ENCODE results near the gene TIRAP.
"Not testable (repeated sequence)": the region's sequence is repeated elsewhere in the genome, so short reads cannot be mapped to it uniquely, and the experiment has no call there.

TIRAP gene

DNA sequence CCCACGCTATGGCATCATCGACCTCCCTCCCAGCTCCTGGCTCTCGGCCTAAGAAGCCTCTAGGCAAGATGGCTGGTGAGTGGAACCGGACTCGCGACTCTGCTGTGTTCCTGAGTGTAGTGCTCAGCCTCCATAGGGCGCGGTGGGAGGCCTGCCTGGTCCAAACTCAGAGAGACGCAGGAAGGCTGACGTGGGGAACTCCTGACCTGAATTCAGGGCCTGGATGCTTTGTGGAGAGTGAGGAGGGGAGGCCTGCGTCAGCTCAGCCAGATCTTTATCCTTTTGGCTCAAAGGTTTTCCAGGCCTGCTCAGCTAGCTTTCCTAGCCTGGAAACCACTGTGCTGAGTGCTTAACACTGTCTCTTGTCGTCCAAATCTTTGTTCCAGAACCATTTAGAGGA is 8.0 kb downstream of the TIRAP start:
- DNase-seq, result no peak

DNA sequence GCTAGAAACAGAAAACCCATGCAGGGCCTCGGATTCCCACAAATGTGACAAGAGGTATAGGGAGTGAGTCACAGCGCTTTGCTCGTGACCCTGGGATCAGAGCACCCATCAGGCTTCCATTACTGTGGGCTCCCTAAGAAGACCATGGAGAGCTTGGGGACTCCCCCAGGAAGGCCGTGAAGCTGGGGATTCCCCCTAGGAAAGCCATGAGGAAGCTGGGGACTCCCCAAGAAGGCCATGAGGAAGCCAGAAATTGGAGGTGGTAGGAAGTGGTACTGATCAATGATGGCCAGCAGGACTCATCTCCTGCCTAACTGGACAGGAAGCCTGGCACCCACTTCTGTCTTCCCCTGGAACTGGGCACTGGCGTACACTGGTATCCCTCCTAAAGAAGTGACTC is 10.8 kb downstream of the TIRAP start:
- DNase-seq, result no peak

DNA sequence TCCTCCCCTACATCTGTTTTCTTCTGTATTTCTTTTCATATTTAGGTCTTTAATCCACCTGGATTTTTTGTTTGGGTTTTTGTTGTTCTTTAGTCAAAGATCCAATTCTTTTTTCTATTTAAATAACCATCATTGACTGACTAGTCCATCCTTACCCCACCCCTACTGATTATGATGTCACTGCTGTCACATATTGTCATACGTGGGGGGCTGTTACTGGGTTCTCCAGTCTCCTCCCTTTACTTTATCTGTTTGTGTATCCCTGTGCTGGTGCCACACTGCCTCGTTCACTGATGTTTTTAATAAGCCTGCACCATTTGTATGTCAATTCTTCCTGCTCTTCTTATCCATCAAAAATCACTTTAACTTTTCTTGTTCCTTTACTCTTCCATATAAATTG is 14.1 kb downstream of the TIRAP start:
- no peak for DNase-seq

DNA sequence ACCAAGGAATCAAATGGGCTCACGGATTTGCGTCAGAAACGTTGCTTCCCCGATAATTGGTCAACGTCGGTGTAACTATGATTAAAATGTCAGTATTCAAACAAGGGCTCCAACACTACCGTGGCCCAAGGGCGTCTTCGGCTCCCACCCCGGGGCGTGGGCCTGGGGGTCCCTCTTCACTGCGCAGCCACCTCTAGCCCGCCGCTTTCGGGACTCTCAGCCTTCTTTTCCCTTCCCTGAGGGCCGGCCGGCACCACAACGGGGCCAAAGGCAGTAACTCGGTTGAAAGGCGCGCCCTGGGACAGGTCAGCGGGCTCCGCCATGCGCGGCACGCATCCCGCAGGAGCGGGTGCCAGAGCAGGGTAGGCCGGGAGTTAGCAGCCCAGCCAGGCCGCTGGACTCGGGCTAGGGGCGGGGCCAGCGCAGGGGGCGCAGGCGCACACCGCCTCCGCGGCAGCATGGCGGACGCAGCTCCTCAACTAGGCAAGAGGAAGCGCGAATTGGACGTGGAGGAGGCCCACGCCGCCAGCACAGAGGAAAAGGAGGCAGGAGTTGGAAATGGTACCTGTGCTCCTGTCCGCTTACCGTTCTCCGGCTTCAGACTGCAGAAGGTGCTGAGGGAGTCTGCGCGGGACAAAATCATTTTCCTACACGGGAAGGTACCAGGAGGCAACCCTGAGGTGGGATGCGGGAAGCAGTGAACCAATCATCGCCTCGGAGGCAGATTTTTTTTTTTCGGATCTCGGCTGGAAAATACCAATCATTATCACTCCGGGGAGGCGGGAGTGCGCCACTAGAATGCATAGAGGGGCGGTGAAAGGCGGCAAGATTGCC is 20.9 kb downstream of the TIRAP start, which contains the start of gene DCPS:
DCPS (plus strand) TSS at position 438 of the 834 bp plus-strand sequence; CDS start at position 459, 21 bp downstream.
- DNase-seq, result peak; percentile 62

DNA sequence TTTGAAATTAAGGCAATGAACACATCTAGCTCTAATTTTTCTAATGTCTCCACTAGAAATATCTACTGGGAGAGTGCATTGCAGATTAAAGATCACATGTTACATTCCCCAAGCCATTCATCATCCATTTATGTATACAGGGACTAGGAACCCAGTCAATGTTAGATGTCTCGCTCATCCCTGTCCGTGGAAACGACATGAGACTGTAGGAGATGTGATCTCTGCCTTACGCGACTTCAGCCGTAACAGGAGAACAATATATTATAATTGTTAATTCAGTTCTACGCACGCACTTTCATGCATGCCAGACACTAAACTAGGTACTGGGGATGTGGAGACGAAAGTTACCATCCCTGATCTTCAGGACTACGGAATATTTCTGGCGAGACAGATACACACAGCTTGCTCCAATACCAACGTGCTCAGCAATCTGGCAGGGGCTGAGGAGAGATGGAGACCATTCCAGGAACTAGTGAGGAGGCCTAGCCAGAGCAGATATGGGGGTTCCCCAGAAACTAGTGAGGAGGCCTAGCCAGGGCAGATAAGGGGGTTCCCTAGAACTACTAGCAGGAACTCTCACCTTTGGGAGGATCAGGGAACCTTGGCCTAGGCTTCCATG is 21.7 kb downstream of the TIRAP start:
- no peak for DNase-seq

DNA sequence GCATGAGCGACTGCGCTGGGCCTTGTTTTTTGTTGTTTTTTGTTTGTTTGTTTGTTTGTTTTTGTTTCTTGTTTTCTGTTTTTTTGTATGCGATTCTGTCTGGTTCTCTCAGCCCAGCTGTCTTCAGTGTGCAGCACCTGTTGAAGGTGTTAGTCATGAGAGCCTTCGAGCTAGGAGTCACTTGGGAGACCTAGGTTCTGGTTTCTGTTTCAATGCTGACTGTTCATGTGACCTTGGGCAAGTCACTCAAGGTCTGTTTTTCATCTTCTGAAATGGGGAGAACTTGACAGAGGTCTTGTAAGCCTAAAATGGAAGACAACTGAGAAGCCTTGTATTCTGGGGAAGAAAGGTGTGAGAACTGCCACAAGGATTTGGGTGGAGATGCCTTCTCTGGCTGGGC is 22.8 kb downstream of the TIRAP start:
- DNase-seq, result no peak

DNA sequence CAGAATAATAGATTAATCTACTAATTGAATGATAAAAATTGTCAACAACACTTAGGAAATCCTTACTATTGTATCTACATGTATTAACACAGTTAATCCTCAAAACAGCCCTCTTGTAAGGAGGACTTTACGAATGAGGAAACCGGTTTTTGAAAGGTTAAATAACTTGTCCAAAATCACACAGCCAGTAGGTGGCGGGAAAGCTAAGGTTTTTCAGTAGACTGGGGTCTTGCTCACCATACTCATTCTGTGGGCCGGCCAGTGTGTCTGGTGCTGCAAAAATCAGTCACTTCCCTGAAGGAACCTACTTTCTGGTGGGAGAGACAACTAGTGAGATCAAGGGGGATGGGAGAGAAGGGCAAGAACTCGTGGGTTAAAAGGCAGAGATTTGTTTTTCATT is 24.8 kb downstream of the TIRAP start:
- DNase-seq, result no peak

DNA sequence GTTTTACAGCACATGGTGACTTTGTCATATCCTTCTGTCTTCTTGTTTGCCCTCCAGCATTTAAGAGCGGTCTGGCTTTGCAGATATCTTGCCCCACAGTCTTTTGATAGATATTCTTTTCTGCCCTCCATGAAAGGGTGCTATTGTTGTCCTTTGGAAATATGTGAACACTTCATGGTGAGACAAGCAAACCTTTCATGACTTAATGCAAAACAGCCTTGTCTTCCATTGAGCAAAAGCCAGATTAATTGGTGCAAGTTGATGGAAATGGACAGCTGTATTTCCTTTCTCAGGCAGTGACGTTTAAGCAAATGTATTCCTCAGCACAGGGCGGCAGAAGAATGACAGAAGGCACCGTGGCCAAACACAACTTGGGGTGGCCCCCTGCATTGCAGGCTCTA is 25.4 kb downstream of the TIRAP start:
- no peak for DNase-seq

DNA sequence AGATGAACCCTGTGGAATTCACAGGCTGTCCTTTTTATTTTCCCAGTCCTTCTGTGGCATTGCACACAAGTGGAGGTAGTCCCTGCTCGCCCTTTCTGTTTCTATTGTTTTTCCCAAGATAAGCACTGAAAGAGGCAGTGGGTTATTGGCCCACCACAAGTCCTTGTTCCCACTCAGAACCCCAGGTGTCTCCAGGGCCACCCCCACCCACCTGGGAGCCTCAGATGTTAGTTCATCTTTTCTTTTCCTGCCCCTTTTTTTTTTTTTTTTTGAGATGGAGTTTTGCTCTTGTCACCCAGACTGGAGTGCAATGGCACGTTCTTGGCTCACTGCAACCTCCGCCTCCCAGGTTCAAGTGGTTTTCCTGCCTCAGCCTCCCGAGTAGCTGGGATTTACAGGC is 25.9 kb downstream of the TIRAP start:
- DNase-seq, result not testable (repeated sequence)

DNA sequence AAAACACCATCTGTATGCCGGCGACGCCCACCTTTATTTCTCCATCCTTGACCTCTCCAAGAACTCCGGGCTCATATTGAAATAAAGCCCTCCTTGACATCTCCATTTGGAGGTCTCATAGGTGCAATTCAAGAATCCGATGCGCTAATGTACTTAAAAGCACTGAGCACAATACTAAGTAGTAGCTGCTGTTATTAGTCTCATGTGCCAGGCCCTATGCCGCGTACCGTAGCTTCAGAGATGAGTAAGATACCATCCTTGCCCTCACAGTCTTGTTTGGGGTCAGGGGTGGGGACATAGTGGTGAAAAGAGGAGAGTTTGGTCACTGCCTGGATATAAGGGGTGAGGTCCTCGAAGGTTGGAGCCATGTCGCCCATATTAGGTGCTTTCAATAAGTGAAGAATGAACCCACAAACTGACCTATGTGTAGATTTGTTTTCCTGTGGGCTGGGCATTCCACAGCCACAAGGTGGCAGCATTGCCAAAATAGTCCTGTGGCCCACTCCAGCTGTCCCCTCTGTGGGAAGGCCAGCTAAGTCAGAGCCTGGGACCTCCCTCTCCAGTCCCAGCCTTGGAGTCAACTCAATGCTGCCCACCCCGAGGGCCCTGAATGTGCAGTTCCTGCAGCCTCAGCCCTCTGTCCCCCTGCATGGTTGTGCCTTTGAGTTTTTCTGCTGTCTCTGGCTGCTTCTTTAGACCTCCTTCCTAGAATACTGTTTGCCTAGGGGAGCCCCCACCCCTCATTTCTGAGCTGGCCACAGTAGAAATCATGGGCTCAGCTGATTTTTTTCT is 27.5 kb downstream of the TIRAP start:
- DNase-seq, result no peak

DNA sequence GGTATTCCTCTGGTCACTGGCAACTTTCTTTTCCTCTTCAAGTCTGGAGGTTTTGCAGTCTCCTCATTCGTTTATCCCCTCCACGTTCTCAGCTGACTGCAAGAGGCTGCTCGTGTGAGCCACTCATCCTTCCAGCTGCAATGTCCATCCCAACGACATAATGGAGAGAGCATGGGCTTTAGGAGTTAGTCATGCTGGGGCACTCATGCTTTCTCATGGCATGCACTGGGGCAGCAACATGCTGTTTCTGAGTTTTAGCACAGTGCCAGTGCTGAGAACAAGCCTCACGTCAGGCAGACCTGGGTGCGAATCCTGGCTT is 28.1 kb downstream of the TIRAP start:
- no peak for DNase-seq

DNA sequence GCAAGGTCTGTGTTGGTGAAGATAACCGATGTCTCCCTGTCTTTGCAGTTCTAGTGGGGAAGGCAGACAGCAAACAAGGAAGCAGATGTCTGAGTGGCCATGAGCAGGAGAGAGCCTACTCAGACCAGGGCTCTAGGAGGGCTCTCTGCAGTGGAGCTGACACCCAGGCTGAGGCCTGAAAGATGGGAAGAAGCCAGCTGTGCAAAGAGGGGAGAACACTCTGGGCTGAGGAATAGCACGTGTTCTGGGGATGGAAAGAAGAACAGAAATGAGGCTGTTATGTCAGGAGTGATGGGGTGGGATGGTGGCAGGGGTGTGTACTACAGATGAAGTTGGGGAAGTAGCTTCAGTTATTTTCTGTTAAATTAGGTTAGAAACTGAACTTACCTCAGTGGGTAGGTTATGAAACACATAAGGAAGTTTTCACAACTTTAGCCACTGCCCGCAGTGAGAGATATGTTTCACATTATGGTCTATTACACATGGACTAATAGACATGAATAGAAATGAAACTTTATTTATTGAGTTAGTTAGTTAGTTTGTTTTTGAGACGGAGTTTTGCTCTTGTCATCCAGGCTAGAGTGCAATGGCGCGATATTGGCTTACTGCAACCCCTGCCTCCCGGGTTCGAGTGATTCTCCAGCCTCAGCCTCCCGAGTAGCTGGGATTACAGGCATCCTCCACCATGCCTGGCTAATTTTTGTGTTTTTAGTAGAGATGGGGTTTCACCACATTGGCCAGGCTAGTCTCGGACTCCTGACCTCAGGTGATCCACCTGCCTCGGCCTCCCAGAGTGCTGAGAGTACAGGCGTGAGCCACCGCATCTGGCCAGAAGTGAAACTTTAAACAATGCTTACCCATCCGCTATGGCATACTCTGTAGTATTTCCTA is 28.8 kb downstream of the TIRAP start:
- DNase-seq, result no peak

DNA sequence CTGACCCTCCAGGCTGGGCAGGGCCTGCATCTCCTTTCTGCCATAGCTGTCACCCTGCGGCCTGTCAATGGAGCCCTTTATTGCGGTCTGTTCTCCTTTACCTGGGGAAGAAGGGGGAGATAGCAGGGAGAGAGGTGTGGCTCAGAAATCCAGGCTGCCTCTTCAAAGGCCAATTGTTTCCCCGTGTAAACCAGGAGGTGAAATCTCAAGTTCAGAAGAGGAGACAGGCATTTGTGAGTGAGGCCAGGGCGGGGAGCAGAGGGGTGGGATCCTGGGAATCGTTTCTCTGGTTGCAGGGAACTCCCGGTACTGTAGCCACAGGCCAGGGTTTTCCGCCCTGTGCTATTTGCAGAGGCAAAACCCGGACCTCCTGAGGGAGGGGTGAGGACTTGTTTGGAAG is 30.1 kb downstream of the TIRAP start:
- DNase-seq, result no peak

DNA sequence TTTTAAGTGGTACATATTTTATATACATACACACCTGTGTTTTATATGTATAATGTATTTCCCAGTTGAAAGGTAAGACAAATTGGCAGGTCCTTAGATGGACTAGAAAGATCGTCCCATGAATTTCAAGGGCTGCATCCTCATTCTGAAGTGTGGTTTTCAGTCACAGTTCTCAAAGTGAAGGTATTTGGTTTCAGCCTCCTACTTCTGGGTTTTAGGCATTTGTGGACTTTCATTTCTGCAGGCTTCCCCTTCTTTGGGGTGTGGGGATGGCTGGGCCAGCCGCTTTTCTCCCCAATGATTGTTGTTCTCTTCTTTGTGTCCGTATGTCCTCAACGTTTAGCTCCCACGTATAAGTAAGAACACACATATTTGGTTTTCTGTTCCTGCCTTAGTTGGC is 30.9 kb downstream of the TIRAP start:
- DNase-seq, result no peak

DNA sequence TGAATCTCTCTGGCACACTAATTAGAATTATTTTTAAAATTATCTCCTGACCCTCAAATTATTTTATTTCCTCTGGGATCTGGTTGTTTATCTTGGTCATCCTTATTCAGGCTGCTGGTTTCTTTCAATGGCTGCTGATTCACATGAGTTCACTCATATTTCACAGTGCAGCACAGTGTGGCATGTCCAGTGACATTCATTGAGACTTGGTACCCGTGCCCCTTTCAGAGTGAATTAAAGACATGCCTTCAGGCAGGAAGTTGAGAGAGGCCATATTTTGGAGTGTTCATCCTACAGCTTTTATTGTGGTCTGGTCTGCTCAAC is 34.5 kb downstream of the TIRAP start:
- no peak for DNase-seq

DNA sequence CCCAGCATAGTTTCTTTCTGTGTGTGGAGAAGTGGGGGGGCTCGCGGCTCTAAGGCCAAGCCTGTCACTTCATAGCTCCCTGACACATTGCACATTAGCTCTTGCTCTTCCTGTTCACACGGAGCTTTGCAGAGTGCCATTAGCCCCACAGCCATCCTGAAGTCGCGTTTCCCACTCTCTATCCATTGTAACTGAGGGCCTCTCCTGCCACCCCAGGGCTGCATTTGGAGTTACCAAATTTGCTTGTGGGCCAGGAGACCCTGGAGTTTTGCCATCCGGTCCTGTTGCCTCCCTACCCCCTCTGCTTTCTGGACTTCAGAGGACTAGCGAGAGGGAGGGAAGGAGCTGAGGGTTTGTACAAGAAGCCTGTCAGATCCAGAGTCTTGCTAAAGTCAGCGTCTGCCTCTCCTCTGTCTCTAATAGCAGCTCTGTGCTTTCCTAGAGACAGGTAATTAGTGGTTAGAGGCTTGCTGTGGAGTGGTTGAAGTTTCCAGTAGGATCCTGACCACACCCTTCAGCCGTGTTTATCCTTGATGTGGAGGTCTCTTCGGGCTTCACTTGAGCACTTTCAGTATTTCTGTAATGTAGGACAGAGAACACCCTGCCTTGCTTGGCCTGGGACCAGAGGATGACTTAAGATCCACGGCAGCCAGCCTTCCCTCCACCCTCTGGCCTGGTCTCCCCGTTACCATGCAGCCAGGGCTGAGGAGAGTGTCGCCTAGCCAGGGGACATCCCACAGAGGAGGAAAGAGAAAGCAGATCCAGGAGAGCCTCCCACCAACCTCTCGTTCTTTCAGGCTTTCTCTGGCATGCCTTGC is 35.1 kb downstream of the TIRAP start:
- DNase-seq, result no peak

DNA sequence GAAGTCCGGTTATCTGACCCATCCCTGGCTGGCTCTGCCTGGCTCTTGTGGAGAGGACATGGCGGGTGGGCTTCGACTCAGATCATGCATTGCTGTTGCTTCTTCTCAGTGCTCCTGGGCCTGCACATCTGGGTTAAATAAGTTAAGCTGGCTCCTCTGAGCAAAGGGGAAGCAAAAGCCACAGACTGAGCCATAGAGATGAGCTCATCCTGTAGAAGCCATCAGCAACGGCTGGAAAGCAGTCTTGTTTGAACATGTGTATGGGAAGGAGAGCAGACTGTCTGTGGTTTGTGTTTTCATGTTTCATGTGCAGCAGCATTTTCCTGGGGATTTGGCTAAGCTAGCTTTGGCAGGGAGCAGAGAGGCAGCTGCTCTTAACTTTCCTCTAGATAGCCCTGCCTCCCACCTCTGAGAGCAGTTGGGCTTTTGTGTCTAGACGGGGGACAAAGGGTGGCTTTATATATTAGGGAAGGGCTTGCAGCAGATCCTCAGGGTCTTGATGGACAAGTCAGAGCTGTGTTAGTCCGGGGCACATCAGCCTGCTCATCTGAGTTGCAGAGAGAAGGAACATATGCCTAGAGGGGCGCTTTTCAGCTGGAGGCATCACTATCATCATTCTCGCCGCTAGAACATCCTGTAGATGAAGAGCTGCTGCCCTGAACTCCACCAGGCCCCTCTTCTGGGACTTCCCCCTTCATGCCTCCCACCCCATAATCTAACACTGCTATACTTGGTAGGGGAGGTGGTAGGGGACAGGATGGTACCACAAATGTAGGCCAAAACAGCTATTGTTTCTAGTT is 35.9 kb downstream of the TIRAP start:
- no peak for DNase-seq

DNA sequence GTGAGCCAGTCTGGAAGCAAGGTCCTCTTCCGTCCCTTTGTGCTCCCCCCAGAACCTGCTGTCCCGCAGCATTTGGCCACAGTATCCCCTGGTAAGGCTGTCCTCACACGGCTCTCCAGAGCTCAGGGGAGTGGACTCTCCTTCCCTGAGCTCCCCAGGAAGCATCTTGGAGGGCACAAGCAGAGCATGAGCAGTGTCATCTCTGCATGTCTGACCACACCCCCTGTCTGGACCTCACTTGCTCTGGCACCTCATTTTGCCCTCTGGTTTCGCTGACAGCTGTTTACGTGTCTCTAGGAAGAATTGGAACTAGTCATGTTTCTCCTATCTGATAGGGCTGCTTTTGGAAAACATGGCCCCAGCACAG is 36.5 kb downstream of the TIRAP start:
- DNase-seq, result no peak

DNA sequence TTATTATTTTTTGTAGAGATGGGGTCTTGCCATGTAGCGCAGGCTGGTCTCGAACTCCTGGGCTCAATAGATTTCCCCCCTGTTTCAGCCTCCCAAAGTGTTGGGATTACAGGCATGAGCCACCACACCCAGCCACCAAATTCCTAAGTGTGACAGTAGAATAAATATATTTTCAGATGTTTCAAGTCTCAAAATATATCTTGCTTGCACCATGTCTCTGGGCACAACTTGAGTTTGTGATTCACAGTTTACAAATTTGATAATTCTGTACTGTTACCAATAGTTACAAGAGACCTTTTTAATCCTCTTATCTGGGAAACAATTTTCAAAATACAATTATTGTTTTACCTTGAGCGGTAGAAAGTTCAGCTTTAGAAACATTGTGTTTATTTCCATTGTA is 40.1 kb downstream of the TIRAP start:
- DNase-seq, result no peak

DNA sequence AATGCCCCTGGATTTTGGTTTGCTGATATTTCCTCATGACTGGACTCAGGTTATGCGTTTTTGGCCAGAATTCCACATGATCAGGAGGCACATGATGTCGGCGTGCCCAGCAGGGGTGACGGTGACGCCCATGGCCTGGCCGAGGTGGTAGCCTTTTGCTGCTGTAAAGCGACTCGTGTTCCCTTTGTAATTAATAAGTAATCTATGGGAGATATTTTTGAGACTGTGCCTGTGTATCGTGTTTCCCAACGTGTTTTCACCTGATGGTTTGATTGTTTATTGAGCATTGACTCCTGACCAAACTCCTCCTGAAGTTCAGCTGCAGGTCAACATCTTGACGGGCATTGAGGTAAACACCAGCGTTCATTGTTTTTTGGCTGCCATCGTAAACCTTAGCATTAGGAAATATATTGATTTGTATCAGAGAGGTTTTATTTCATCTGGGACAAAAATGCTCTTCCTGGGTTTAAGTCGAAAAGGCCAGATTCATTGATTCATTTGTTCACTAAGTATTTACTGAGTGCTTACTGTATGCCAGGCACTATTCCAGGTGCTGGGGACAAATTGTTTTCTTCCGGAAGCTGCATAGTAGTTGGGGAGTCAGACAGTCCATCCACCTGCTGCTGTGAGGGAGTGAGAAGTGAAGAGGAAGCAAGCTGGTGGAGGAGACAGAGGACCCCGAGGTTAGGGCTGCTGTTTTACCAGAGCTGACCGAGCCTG is 44.5 kb downstream of the TIRAP start:
- no peak for DNase-seq

DNA sequence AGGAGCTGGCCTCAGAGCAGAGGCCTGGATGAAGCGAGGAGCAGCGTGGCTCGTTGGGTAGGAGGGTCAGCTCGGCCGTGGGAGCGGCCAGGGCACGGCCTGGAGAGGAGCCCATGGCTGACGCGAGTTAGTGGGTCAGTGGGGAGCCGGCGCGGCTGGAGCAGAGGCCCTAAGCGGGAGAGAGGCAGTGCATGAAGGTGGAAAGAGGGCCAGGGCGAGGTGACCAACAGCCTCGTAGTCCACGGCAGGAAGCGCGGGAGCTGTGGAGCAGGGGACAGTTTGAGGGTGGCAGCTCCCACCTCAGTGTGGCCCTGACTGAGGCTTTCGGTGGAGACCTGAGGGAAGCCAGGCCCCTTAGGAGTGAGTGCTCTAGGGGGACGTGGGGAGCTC is 45.1 kb downstream of the TIRAP start:
- no peak for DNase-seq
